GM18868 (cell line): ENCODE measurements around the gene TREML1.

Experiments used
- ATAC-seq: cut with Tn5 transposase; IDR thresholded peaks from one replicate; pipeline ENCODE4 v1.9.1; 2021; ENCODE audit warnings: mild to moderate bottlenecking, moderate library complexity; ENCODE audit not compliant: unreplicated experiment

Gene TREML1

GRCh38 chr6:41179163-41179562 lies 25.0 kb upstream of the TREML1 start:
- ATAC-seq = no peak

- ATAC-seq = no peak
Measured at GRCh38 chr6:41177695-41178094, 23.5 kb upstream of the TREML1 start.

- ATAC-seq = no peak
Measured at GRCh38 chr6:41177287-41177686, 23.1 kb upstream of the TREML1 start.

- ATAC-seq = no peak
Measured at GRCh38 chr6:41176189-41176588, 22.0 kb upstream of the TREML1 start.

GRCh38 chr6:41175084-41175483 lies 20.9 kb upstream of the TREML1 start:
- ATAC-seq = no peak

GRCh38 chr6:41174610-41175009 lies 20.5 kb upstream of the TREML1 start:
- ATAC-seq = no peak

GRCh38 chr6:41171908-41172307 lies 17.8 kb upstream of the TREML1 start:
- no peak for ATAC-seq

- no peak for ATAC-seq
Measured at GRCh38 chr6:41170547-41171160, 16.5 kb upstream of the TREML1 start.

GRCh38 chr6:41167173-41167963 lies 13.2 kb upstream of the TREML1 start:
- no peak for ATAC-seq

- no peak for ATAC-seq
Measured at GRCh38 chr6:41164551-41165120, 10.5 kb upstream of the TREML1 start.

GRCh38 chr6:41163419-41163717 lies 9.2 kb upstream of the TREML1 start:
- no peak for ATAC-seq

- no peak for ATAC-seq
Measured at GRCh38 chr6:41162687-41163418, 8.7 kb upstream of the TREML1 start, which contains the start of gene TREM2. TSS of gene TREM2 (minus strand) at chr6:41163116. CDS start at chr6:41163082, 34 bp downstream.

GRCh38 chr6:41161851-41162552 lies 7.9 kb upstream of the TREML1 start:
- ATAC-seq = no peak

GRCh38 chr6:41161380-41161779 lies 7.2 kb upstream of the TREML1 start:
- no peak for ATAC-seq

- ATAC-seq = no peak
Measured at GRCh38 chr6:41160933-41161332, 6.8 kb upstream of the TREML1 start.

- no peak for ATAC-seq
Measured at GRCh38 chr6:41159415-41160082, 5.4 kb upstream of the TREML1 start.

GRCh38 chr6:41157323-41157722 lies 3.2 kb upstream of the TREML1 start:
- ATAC-seq = no peak

GRCh38 chr6:41156771-41157170 lies 2.6 kb upstream of the TREML1 start:
- ATAC-seq = no peak

GRCh38 chr6:41156001-41156400 lies 1.9 kb upstream of the TREML1 start:
- no peak for ATAC-seq

- no peak for ATAC-seq
Measured at GRCh38 chr6:41155132-41155805, 1.1 kb upstream of the TREML1 start.
